Gastrocnemius medialis (tissue), 4 donors: ENCODE measurements around the gene TMEM198. TPM values are rescaled to one million over a fixed set of nuclear protein-coding genes. Genes with fewer than 3 reads are reported as not detected.

Experiments used
- ATAC-seq, 2 donors: fragments of 150-250 bp; one replicate each; pipeline ENCODE4 v1.9.1; 2016
- DNase-seq, 2 donors: peaks; one replicate each; pipeline ENCODE4 v3.0.0-alpha.2; 2019
- H3K27ac ChIP-seq, 4 donors: fragments of 200-600 bp; sonication (generic); 1 replicate in 1 of 4; 2 replicates in 3 of 4; pipeline ENCODE4 v1.5.1; 2016 to 2018; ENCODE audit warnings: mild to moderate bottlenecking in 2 of 4, moderate library complexity in 1 of 4
- H3K27me3 ChIP-seq, 3 donors: fragments of 200-600 bp; sonication (generic) in 2 of 3; 1 replicate in 1 of 3; 2 replicates in 2 of 3; pipeline versions ENCODE4 v1.5.1 to v1.6.0; 2016 to 2019; ENCODE audit warnings: mild to moderate bottlenecking in 1 of 3, moderate library complexity in 1 of 3
- H3K36me3 ChIP-seq, 2 donors: fragments of 200-600 bp; sonication (generic) in 1 of 2; one replicate each; pipeline ENCODE4 v1.5.1; 2017 to 2018
- H3K4me1 ChIP-seq, 2 donors: fragments of 200-600 bp; sonication (generic) in 1 of 2; one replicate each; pipeline ENCODE4 v1.5.1; 2016 to 2017; ENCODE audit warnings: mild to moderate bottlenecking in 2 of 2
- H3K4me3 ChIP-seq, 4 donors: fragments of 200-600 bp; sonication (generic) in 3 of 4; 1 replicate in 1 of 4; 2 replicates in 3 of 4; pipeline ENCODE4 v1.5.1; 2016 to 2019; ENCODE audit warnings: mild to moderate bottlenecking in 2 of 4
- H3K9me3 ChIP-seq, 3 donors: fragments of 200-600 bp; sonication (generic) in 2 of 3; 1 replicate in 1 of 3; 2 replicates in 2 of 3; pipeline ENCODE4 v1.5.1; 2016 to 2019
- POLR2A ChIP-seq, 2 donors: fragments of 450-650 bp; IDR thresholded peaks; one replicate each; pipeline ENCODE4 v1.6.1; 2017; ENCODE audit warnings: antibody characterized with exemption in 2 of 2, mild to moderate bottlenecking in 2 of 2, moderate library complexity in 2 of 2
- in situ Hi-C, 4 donors: fragments of 200-750 bp; cut with MboI; loops; one replicate each; pipeline versions ENCODE4 v1.15.0 to v1.8.0; 2017; ENCODE audit warnings: low sequenced_read_pairs in 4 of 4
- intact Hi-C: fragments of 100-400 bp; cut with DNase I; formaldehyde crosslinking; loops from one replicate; pipeline ENCODE4 v1.15.1; 2023; ENCODE audit warnings: low total_unique reads
- total RNA-seq, 4 donors: library from RNA; depleted of rRNA; stranded (reverse); fragments of >200 nt; gene quantifications; one replicate each; pipeline versions ENCODE4 v1.1.0 to v1.2.3, GENCODE V29; 2016
- TF ChIP-seq, protein P1 (sequence below), 5 experiments: fragments of 450-650 bp in 3 of 5; fragments of 200-600 bp in 2 of 5; sonication (generic) in 2 of 5; IDR thresholded peaks in 4 of 5; conservative IDR thresholded peaks in 1 of 5; 1 replicate in 4 of 5; 2 replicates in 1 of 5; pipeline ENCODE4 v1.5.1; 2016 to 2019; ENCODE audit warnings: antibody characterized with exemption in 5 of 5, mild to moderate bottlenecking in 3 of 5, moderate library complexity in 3 of 5

TMEM198 gene
- total RNA-seq, 4 donors from 2014 or later = 0.87 to 6.7 (median 3.3) TPM

DNA sequence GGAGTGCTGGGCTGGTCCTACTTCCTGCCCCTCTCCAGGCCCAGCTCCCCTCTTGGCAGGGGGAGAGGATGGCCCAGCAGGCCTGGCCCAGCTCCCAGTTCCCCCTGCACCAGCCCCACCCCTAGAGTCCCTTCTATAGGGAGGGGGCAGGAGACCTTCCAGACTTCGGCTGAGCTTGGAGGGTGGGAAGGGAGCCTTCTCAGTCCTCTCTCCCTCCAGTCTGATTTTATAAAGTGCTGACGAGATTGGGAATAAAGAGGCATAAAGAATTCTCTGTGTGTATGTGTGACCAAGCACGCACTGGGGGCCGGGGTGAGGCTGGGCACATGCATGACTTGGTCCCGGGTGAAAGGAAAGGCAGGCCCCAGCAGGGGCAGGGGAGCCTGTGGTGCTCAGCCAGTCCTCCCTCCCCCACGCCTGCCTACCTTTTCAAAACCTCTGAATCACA is 5.3 kb upstream of the TMEM198 start:
- Histone ChIP-seq H3K36me3 (peaks cover 0 to 23% of the 10 kb centered on the region in 2 donors), H3K27me3 (no peaks in the 10 kb centered on the region), H3K9me3 (no peaks in the 10 kb centered on the region), H3K4me3 (no peak overlapping the region), H3K4me1 (peaks cover 10 to 19% of the 10 kb centered on the region in 2 donors), H3K27ac (no peak overlapping the region)
- in situ Hi-C loops = loop anchor here in 2 of 4 donors (10.0 to 25.0 kb wide), 2 partner anchors 106 to 251 kb away; partner anchors contain the start of gene DNAJB2 (in 1 of the 2)
- intact Hi-C loops = loop anchor here (10.0 kb wide), 1 partner anchor 244 kb away; no protein-coding TSS in a partner anchor
- TF ChIP-seq POLR2A (IDR thresholded peaks at IDR 0.05) = no peak
- TF ChIP-seq, protein P1, sequence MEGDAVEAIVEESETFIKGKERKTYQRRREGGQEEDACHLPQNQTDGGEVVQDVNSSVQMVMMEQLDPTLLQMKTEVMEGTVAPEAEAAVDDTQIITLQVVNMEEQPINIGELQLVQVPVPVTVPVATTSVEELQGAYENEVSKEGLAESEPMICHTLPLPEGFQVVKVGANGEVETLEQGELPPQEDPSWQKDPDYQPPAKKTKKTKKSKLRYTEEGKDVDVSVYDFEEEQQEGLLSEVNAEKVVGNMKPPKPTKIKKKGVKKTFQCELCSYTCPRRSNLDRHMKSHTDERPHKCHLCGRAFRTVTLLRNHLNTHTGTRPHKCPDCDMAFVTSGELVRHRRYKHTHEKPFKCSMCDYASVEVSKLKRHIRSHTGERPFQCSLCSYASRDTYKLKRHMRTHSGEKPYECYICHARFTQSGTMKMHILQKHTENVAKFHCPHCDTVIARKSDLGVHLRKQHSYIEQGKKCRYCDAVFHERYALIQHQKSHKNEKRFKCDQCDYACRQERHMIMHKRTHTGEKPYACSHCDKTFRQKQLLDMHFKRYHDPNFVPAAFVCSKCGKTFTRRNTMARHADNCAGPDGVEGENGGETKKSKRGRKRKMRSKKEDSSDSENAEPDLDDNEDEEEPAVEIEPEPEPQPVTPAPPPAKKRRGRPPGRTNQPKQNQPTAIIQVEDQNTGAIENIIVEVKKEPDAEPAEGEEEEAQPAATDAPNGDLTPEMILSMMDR (IDR thresholded peaks at IDR 0.05 in 4 of 5, conservative IDR thresholded peaks at IDR 0.05 in 1 of 5) = no peak
- ATAC-seq = no peak
- no peak for DNase-seq

GRCh38 chr2:219538956-219539788 is 4.7 kb upstream of the TMEM198 start:
- TF ChIP-seq POLR2A (IDR thresholded peaks at IDR 0.05) = no peak
- TF ChIP-seq, protein P1 (IDR thresholded peaks at IDR 0.05 in 4 of 5, conservative IDR thresholded peaks at IDR 0.05 in 1 of 5) = no peak
- H3K4me3 ChIP-seq = no peak overlapping the region
- no peak overlapping the region for H3K27ac ChIP-seq
- H3K36me3 ChIP-seq = peaks cover 0 to 23% of the 10 kb centered on the region in 2 donors
- DNase-seq (no peak), ATAC-seq (no peak)
- intact Hi-C loops = loop anchor here (10.0 kb wide), 1 partner anchor 244 kb away; no protein-coding TSS in a partner anchor
- in situ Hi-C loops = loop anchor here in 2 of 4 donors (10.0 to 25.0 kb wide), 2 partner anchors 106 to 252 kb away; partner anchors contain the start of gene DNAJB2 (in 1 of the 2)
- no peaks in the 10 kb centered on the region for H3K9me3 ChIP-seq
- H3K27me3 ChIP-seq = no peaks in the 10 kb centered on the region
- H3K4me1 ChIP-seq = peaks cover 13 to 23% of the 10 kb centered on the region in 2 donors

DNA sequence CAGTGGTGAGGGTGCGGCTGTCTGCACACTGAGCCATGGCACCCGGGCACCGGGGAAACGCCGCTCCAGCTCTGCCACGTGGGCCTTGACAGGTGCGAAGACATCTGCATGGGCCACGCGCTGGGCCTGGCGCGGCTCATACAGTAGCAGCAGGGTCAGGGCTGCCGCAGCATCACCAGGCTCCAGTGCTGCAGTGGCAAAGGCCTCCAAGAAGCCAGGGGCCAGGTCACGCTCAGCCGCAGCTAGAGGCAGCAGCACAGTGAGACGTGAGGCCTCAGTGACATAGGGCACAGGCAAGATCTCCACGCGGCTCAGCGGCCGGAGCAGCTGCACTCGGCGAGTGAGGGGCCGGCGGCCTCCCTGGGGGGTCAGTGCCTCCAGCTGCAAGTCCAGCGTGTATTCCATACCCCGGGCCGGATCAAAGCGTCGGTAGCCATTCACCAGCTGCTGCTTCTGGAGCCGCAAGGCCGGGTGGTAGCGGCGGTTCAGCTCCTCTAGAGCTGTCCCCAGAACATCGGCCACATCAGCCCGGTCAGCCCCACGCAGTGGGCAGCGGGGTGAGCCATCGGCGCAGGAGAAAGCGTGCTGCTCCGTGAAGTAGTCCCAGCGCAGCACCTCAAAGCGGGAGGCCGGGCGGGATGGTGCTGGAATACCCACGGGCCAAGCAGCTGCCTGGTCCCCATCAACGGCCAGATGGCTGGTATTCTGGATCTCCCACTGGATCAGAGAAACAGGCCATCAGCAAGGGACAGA is 3.7 kb upstream of the TMEM198 start:
- Histone ChIP-seq H3K9me3 (no peaks in the 10 kb centered on the region), H3K27me3 (no peaks in the 10 kb centered on the region), H3K4me3 (no peak overlapping the region), H3K36me3 (peaks cover 0 to 23% of the 10 kb centered on the region in 2 donors), H3K4me1 (peaks cover 18 to 23% of the 10 kb centered on the region in 2 donors), H3K27ac (no peak overlapping the region)
- in situ Hi-C loops (loop anchor here in 2 of 4 donors (10.0 to 25.0 kb wide), 2 partner anchors 105 to 253 kb away; partner anchors contain the start of gene DNAJB2 (in 1 of the 2)), intact Hi-C loops (loop anchor here (5.0 to 10.0 kb wide), 2 partner anchors 153 to 245 kb away; partner anchors contain the start of gene DNPEP)
- no peak for TF ChIP-seq POLR2A (IDR thresholded peaks at IDR 0.05)
- TF ChIP-seq, protein P1 (IDR thresholded peaks at IDR 0.05 in 4 of 5, conservative IDR thresholded peaks at IDR 0.05 in 1 of 5) = no peak
- DNase-seq = no peak
- ATAC-seq = no peak

GRCh38 chr2:219540784-219541504 is 2.9 kb upstream of the TMEM198 start:
- peaks cover 18 to 23% of the 10 kb centered on the region in 2 donors for H3K4me1 ChIP-seq
- H3K27ac ChIP-seq = no peak overlapping the region
- intact Hi-C loops (loop anchor here (1.0 to 5.0 kb wide), 2 partner anchors 101 to 154 kb away; partner anchors contain the start of gene DNPEP), in situ Hi-C loops (loop anchor here in 1 of 4 donors (25.0 kb wide), 1 partner anchor 254 kb away; the partner anchor contains the start of gene DNAJB2)
- peaks cover 0 to 23% of the 10 kb centered on the region in 2 donors for H3K36me3 ChIP-seq
- TF ChIP-seq POLR2A (IDR thresholded peaks at IDR 0.05) = no peak
- TF ChIP-seq, protein P1 (IDR thresholded peaks at IDR 0.05 in 4 of 5, conservative IDR thresholded peaks at IDR 0.05 in 1 of 5) = no peak
- no peak for ATAC-seq
- no peaks in the 10 kb centered on the region for H3K9me3 ChIP-seq
- DNase-seq = no peak
- H3K27me3 ChIP-seq = no peaks in the 10 kb centered on the region
- no peak overlapping the region for H3K4me3 ChIP-seq
